ENCODE measurements around the gene PPM1H. TPM values are rescaled to one million over a fixed set of nuclear protein-coding genes. Genes with fewer than 3 reads are reported as not detected.

The PPM1H gene
- total RNA-seq, 4 donors from 2014 or later = 1.5 to 2.7 (median 2.3) TPM

GRCh38 chr12:62749586-62749985 is 185.4 kb downstream of the PPM1H start:
- TF ChIP-seq CTCF (IDR thresholded peaks at IDR 0.05; ENCODE audit: low read depth) = no peak

- TF ChIP-seq CTCF (IDR thresholded peaks at IDR 0.05; ENCODE audit: low read depth) = no peak
Measured at GRCh38 chr12:62748941-62749468, 185.9 kb downstream of the PPM1H start.

GRCh38 chr12:62744551-62744950 is 190.4 kb downstream of the PPM1H start:
- no peak for TF ChIP-seq CTCF (IDR thresholded peaks at IDR 0.05; ENCODE audit: low read depth)

- TF ChIP-seq CTCF (IDR thresholded peaks at IDR 0.05; ENCODE audit: low read depth) = no peak
Measured at GRCh38 chr12:62739266-62740015, 195.5 kb downstream of the PPM1H start.

- no peak for TF ChIP-seq CTCF (IDR thresholded peaks at IDR 0.05; ENCODE audit: low read depth)
Measured at GRCh38 chr12:62738616-62739015, 196.3 kb downstream of the PPM1H start.

- no peak for TF ChIP-seq CTCF (IDR thresholded peaks at IDR 0.05; ENCODE audit: low read depth)
Measured at GRCh38 chr12:62738105-62738504, 196.8 kb downstream of the PPM1H start.

GRCh38 chr12:62737615-62738014 is 197.3 kb downstream of the PPM1H start:
- TF ChIP-seq CTCF (IDR thresholded peaks at IDR 0.05; ENCODE audit: low read depth) = no peak

All from subcutaneous adipose tissue (tissue), 4 donors.